ENCODE results near the gene HS6ST2.
"Not testable (repeated sequence)": the region's sequence is repeated elsewhere in the genome, so short reads cannot be mapped to it uniquely, and the experiment has no call there.

The HS6ST2 gene

GRCh38 chrX:132948648-132949260 is 9.7 kb downstream of the HS6ST2 start:
- in situ Hi-C loops (cut with HindIII; ENCODE audit: low sequenced_read_pairs): no loop called here
- no peak for TF ChIP-seq CTCF (IDR thresholded peaks at IDR 0.05; ENCODE audit: low read depth, low read length)
- no peak for DNase-seq (ENCODE audit: low read depth, low spot score)
- H3K4me3 ChIP-seq (ENCODE audit: low read depth, low read length): no peak overlapping the region

GRCh38 chrX:132945055-132945599 is 13.3 kb downstream of the HS6ST2 start:
- in situ Hi-C loops (cut with HindIII; ENCODE audit: low sequenced_read_pairs); H3K4me3 ChIP-seq (ENCODE audit: low read depth, low read length); DNase-seq (ENCODE audit: low read depth, low spot score): not testable (repeated sequence)

GRCh38 chrX:132940727-132941327 is 17.6 kb downstream of the HS6ST2 start:
- peak; percentile 25 for TF ChIP-seq CTCF (IDR thresholded peaks at IDR 0.05; ENCODE audit: low read depth, low read length)
- no peak overlapping the region for H3K4me3 ChIP-seq (ENCODE audit: low read depth, low read length)
- in situ Hi-C loops (cut with HindIII; ENCODE audit: low sequenced_read_pairs): no loop called here
- no peak for DNase-seq (ENCODE audit: low read depth, low spot score)

GRCh38 chrX:132933170-132933569 is 25.3 kb downstream of the HS6ST2 start:
- no peak for DNase-seq (ENCODE audit: low read depth, low spot score)
- TF ChIP-seq CTCF (IDR thresholded peaks at IDR 0.05; ENCODE audit: low read depth, low read length): no peak
- in situ Hi-C loops (cut with HindIII; ENCODE audit: low sequenced_read_pairs): no loop called here
- H3K4me3 ChIP-seq (ENCODE audit: low read depth, low read length): no peak overlapping the region

GRCh38 chrX:132924426-132924825 is 34.0 kb downstream of the HS6ST2 start:
- no peak for TF ChIP-seq CTCF (IDR thresholded peaks at IDR 0.05; ENCODE audit: low read depth, low read length)
- in situ Hi-C loops (cut with HindIII; ENCODE audit: low sequenced_read_pairs): no loop called here
- DNase-seq (ENCODE audit: low read depth, low spot score): no peak
- H3K4me3 ChIP-seq (ENCODE audit: low read depth, low read length): no peak overlapping the region

GRCh38 chrX:132918523-132918922 is 39.9 kb downstream of the HS6ST2 start:
- no peak for DNase-seq (ENCODE audit: low read depth, low spot score)
- in situ Hi-C loops (cut with HindIII; ENCODE audit: low sequenced_read_pairs): no loop called here
- no peak for TF ChIP-seq CTCF (IDR thresholded peaks at IDR 0.05; ENCODE audit: low read depth, low read length)
- H3K4me3 ChIP-seq (ENCODE audit: low read depth, low read length): no peak overlapping the region

GRCh38 chrX:132916349-132916748 is 42.1 kb downstream of the HS6ST2 start:
- no peak for TF ChIP-seq CTCF (IDR thresholded peaks at IDR 0.05; ENCODE audit: low read depth, low read length)
- no peak for DNase-seq (ENCODE audit: low read depth, low spot score)
- in situ Hi-C loops (cut with HindIII; ENCODE audit: low sequenced_read_pairs): no loop called here
- no peak overlapping the region for H3K4me3 ChIP-seq (ENCODE audit: low read depth, low read length)
